AG09319 (cell line): ENCODE measurements around the gene HS1BP3.

Experiments used
- DNase-seq: peaks from one replicate; pipeline ENCODE4 v3.0.0-alpha.2; 2010; ENCODE audit warnings: low read depth; ENCODE audit errors: extremely low read depth
- TF ChIP-seq, protein P1 (sequence below): IDR thresholded peaks from 2 replicates; pipeline ENCODE4 v1.5.1; 2011; ENCODE audit warnings: low read depth, mild to moderate bottlenecking, inconsistent platforms, low read length, moderate library complexity

Gene HS1BP3

DNA sequence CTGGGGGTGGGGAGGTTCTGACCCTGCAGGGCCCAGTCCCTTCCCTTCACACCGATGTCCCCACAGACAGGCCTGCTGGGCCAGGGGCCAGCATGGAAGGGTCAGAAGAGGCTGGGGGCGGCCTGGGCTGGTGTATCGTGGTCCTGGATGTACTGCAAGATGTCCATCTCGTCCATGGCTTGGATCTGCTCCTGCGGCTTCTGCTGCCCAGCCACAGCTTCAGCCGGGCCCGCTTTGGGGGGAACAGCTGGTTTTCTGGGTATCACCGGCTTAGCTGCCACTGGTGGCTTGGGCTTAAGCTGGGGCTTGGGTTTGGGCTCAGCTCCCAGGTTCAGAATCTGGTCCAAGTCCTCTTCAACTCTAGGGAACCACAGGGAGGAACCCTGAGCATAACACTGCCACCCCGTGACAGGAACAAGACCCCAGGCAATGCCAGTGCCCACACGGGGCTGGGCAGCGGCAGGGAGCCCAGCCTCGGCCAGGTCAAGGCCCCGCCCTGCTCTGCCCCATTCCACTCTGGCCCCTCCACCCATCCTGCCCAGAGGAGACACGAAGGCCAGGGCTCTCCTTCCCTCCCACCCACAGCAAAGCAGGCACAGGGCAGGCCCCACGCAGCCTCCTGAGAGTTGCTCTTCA, 31.9 kb downstream of the HS1BP3 start:
- TF ChIP-seq, protein P1, sequence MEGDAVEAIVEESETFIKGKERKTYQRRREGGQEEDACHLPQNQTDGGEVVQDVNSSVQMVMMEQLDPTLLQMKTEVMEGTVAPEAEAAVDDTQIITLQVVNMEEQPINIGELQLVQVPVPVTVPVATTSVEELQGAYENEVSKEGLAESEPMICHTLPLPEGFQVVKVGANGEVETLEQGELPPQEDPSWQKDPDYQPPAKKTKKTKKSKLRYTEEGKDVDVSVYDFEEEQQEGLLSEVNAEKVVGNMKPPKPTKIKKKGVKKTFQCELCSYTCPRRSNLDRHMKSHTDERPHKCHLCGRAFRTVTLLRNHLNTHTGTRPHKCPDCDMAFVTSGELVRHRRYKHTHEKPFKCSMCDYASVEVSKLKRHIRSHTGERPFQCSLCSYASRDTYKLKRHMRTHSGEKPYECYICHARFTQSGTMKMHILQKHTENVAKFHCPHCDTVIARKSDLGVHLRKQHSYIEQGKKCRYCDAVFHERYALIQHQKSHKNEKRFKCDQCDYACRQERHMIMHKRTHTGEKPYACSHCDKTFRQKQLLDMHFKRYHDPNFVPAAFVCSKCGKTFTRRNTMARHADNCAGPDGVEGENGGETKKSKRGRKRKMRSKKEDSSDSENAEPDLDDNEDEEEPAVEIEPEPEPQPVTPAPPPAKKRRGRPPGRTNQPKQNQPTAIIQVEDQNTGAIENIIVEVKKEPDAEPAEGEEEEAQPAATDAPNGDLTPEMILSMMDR = no peak
- no peak for DNase-seq

DNA sequence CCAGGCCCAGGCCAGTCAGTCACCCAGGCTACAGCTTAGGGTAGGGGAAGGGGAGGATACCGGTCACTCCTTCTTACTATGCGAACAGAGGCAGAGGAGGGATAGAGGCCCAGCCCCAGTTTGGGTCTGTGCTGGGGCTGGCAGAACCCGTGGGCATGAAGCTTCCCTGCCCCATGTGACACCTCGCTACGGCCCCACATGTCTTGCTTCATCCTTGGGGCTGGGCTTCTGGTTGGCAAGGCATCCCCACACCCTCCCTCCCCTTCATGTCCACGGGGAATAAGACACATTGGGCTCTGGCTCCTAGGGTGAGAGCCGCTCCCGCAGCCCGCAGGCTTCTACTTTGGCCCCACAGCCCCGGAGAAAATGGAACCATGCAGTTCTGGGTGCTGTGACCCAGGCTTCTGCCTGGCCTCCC, 32.4 kb downstream of the HS1BP3 start:
- TF ChIP-seq, protein P1 = no peak
- no peak for DNase-seq

DNA sequence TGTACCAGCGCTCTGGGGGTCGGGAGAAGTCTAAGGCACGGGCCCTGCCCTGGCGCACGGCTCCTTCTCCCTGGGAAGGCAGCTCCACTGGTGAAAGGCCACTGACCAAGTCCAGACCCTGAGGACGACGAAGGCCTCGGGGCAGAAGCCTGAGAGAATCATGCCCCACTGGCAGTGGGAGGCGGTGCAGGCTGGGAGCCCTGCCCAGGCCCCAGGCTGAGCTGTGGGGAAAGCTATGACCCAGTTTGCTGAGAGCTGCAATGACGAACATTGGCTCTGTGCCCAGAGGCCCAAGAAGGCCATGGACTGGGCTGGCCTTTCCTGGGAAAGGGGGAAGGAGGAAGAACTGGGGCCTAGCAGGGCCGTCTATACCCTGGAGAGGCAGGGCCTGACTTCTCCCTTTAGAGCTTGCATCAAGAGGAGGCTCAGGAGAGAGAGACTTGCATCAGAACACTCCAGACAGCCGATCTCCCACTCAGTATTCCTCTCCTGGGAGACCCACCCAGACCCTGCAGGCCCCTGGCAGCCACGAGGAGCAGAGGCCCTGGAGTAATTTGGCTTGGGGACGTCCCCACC, 32.9 kb downstream of the HS1BP3 start:
- TF ChIP-seq, protein P1 = peak; percentile 46
- peak; percentile 99 for DNase-seq

DNA sequence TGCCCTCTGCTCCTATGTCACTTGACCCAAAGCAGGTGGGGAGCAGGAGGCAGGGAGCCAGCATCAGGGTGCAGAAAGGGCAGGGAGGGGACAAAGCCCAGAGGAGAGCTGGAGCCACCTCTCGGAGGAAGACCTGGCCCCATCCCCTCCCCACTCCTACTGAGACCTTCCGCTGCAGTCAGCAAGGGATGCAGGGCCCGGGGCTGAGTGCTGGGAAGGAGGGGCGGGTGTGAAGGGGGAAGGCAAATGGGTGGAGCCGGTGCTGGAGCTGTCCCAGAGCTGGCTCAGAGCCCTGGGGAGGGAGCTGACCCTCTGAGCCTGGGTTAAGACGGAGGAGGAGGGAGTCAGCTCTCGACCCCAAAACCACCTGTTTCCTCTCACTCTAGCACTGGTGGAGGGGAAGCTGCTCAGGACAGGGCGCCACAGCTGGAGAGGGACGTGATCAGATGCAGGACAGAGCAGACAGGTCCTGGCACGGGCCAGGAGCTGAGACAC, 33.8 kb downstream of the HS1BP3 start:
- TF ChIP-seq, protein P1 = no peak
- DNase-seq = no peak

DNA sequence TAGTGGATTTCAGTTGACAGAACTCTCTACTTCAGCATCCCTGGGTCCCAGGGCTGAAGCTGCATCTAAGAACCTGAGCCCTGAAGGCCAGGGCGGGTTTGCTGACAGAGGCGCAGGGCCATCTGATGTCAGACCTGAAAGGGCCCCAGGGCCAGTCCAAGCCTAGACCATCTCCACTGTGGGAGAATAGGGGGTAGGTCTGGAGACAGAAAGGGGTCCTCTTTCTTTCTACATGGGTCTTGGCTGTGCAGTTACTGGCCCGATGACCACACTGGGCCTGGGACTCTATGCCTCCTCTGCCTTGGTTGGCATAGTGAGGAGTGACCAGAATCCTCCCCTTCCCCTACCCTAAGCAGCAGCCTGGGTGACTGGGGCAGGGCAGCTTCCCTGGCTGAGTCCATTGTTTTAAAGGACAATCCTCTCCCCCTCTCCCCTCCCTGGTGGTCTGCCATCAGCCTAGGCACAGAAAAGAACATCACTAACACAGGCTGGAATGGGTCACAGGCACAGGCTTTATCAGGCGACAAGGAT, 34.5 kb downstream of the HS1BP3 start:
- no peak for DNase-seq
- TF ChIP-seq, protein P1 = no peak

DNA sequence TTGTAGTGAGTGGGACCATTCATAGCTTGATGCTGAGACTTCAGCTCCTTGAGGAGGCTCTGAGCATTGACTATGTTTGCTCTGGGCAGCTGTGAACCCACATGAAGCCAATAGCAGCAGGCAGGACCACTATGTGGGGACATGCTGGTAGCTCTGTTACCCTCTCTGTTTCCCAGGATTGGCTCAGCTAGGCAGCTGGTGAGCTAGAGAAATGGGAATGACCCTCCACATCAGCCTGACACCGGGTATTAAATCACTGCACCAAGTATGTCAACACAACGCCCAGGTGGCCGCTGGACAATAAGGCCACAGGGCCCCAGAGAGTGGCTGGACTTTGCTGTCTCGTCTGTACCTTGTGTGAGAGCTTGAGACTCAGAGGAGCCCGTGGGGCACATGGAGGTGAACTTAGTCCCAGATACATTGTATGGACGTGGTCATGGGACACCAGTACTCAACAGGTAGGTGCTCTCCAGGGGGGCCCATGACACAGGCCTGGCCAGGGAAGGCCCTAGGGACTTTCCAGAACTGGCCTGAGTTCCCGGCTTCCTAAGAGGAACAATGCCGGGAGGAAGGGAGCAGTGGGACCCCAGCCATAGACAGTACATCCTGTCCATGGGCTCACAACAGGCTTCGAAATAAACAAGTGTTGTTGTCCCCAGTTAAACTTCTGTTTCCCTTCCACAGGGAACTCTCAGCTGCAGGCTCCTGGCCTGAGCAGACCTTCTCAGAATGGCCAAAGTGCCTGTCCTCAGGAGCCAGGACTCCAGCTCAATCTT, 35.2 kb downstream of the HS1BP3 start:
- no peak for DNase-seq
- TF ChIP-seq, protein P1 = no peak

DNA sequence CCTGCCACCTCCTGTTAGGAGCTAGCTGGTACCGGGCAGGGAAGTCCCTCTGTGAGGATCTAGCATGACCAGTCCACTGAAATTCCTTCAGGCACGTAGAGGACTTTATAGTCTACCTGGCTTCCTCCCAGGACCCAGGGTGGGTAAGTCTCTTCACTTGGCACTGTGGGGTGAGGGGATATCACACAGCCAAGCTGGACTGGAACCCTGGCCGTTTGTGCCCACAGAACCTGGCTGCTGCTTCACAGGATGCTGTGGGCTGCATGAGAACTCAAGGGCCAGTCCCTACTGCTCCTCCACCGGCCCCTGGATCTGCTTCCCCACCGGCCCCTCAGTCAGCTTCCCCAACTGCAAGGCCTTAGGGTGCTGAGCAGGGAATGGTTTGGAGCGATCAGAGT, 35.8 kb downstream of the HS1BP3 start:
- TF ChIP-seq, protein P1 = no peak
- DNase-seq = no peak
